Calu3 (cell line): Measurements from ENCODE around the gene F8. TPM values are rescaled to one million over a fixed set of nuclear protein-coding genes. Genes with fewer than 3 reads are reported as not detected.
A peak's percentile ranks its signal among the peaks of the same experiment; 100 is the strongest.

Source experiments
- BruUV-seq: library from RNA; stranded (reverse); fragments of 400-500 nt; replicated peaks from 2 replicates; lab custom pipeline; 2021; lab: Mats Ljungman, UMichigan
- CTCF ChIA-PET: fragments of 300-600 bp; sonication (Branson Sonifier 250); formaldehyde crosslinking; loops from one replicate; lab custom pipeline; 2022; ENCODE audit warnings: antibody characterized with exemption; lab: Charles Lee
- DNase-seq: peaks from one replicate; pipeline ENCODE4 v3.0.0; 2022
- H3K27ac Mint-ChIP-seq: one replicate; pipeline ENCODE4 v1.8.0; 2022; ENCODE audit warnings: mixed read lengths; ENCODE audit not compliant: unreplicated experiment
- H3K27me3 Mint-ChIP-seq: one replicate; pipeline ENCODE4 v1.8.0; 2022; ENCODE audit warnings: mixed read lengths; ENCODE audit not compliant: unreplicated experiment
- H3K36me3 Mint-ChIP-seq: one replicate; pipeline ENCODE4 v1.8.0; 2022; ENCODE audit warnings: mild to moderate bottlenecking, moderate library complexity, mixed read lengths; ENCODE audit not compliant: insufficient read depth, unreplicated experiment
- H3K4me1 Mint-ChIP-seq: one replicate; pipeline ENCODE4 v1.8.0; 2022; ENCODE audit warnings: mild to moderate bottlenecking, low read depth, mixed read lengths; ENCODE audit not compliant: unreplicated experiment
- H3K4me3 Mint-ChIP-seq: one replicate; pipeline ENCODE4 v1.8.0; 2022; ENCODE audit warnings: mild to moderate bottlenecking, low read depth, moderate library complexity, mixed read lengths; ENCODE audit not compliant: unreplicated experiment
- H3K9me3 Mint-ChIP-seq: one replicate; pipeline ENCODE4 v1.8.0; 2022; ENCODE audit warnings: low read depth, mixed read lengths; ENCODE audit not compliant: unreplicated experiment
- intact Hi-C: fragments of 100-400 bp; cut with micrococcal nuclease; formaldehyde crosslinking; loops from one replicate; pipeline ENCODE4 v1.10.0; 2022; ENCODE audit not compliant: unreplicated experiment
- total RNA-seq: library from RNA; stranded (reverse); gene quantifications from 2 replicates; pipeline ENCODE4 v1.2.3, GENCODE V29; 2022
- TF ChIP-seq, protein P1 (sequence below): fragments of 200-600 bp; IDR thresholded peaks from one replicate; pipeline ENCODE4 v1.8.0; 2022; ENCODE audit warnings: antibody characterized with exemption; ENCODE audit not compliant: unreplicated experiment

F8 gene
- total RNA-seq, 1 experiment from 2014 or later = 1.6 TPM

- CTCF ChIA-PET = no interaction called here
- Mint-ChIP-seq H3K27me3 (no peaks in the 10 kb centered on the region), H3K4me1 (no peaks in the 10 kb centered on the region), H3K36me3 (no peaks in the 10 kb centered on the region), H3K27ac (no peak overlapping the region), H3K4me3 (no peak overlapping the region), H3K9me3 (no peaks in the 10 kb centered on the region)
- intact Hi-C loops = no loop called here
- TF ChIP-seq, protein P1, sequence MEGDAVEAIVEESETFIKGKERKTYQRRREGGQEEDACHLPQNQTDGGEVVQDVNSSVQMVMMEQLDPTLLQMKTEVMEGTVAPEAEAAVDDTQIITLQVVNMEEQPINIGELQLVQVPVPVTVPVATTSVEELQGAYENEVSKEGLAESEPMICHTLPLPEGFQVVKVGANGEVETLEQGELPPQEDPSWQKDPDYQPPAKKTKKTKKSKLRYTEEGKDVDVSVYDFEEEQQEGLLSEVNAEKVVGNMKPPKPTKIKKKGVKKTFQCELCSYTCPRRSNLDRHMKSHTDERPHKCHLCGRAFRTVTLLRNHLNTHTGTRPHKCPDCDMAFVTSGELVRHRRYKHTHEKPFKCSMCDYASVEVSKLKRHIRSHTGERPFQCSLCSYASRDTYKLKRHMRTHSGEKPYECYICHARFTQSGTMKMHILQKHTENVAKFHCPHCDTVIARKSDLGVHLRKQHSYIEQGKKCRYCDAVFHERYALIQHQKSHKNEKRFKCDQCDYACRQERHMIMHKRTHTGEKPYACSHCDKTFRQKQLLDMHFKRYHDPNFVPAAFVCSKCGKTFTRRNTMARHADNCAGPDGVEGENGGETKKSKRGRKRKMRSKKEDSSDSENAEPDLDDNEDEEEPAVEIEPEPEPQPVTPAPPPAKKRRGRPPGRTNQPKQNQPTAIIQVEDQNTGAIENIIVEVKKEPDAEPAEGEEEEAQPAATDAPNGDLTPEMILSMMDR = no peak
- DNase-seq = no peak
- no TSS peak for BruUV-seq
Observed at GRCh38 chrX:154987940-154988339, 34.6 kb downstream of the F8 start.

DNA sequence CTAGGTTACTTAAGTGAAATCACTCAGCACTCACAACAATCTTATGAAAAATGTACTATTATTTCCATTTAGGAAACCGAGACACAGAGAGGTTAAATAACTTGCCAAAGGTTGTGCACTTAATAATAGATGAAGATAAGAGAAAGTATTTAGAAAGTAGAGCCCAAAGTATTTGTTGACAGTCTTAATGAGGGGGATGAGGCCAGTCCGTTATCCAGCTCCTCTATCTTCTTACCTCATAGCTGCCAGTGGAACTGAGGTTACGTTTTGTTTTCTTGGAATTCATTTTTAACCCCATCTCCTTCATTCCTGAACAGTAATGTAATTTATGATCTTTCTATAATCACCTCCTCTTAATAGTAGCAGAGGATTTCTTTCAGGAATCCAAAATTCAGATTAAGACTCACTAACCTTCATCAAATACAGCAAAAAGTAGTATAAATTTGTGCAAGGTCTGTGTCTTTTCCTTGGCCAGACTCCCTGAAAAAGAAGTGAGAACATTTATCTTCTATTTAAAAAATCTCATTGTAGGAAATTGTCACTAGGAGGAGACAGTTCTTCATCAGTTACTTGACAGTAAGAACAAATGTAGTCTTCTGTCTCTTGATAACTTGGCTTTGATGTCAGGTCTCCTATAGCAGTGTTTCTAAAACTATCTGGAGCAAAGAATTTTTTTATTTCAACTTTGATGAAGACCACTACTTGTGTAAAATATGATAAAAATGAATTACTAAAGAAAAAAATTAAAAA lies 35.5 kb downstream of the F8 start:
- CTCF ChIA-PET = no interaction called here

DNA sequence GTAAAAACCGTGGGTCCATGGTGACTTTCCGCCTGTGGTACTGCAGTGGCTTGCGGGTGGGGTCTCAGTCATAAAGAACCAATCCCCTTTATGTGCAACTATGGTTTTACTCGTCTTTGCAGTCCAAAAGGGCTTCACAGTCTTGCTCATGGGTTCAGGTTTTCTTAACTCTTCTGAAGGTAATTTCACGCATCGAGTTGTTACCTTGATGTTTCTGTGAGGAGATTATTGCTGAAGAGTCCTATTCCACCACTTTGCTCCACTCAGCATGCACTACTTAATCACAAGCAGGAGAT lies 41.5 kb downstream of the F8 start:
- peaks cover 10% of the 10 kb centered on the region for H3K4me1 Mint-ChIP-seq
- intact Hi-C loops = loop anchor here (1.0 to 5.0 kb wide), 5 partner anchors 46 to 236 kb away; partner anchors contain the start of genes FUNDC2 and VBP1
- H3K27me3 Mint-ChIP-seq = no peaks in the 10 kb centered on the region
- no peaks in the 10 kb centered on the region for H3K9me3 Mint-ChIP-seq
- DNase-seq = no peak
- TF ChIP-seq, protein P1 = no peak
- peak overlapping the region; percentile 50 for H3K27ac Mint-ChIP-seq
- peaks cover 5% of the 10 kb centered on the region for H3K36me3 Mint-ChIP-seq
- H3K4me3 Mint-ChIP-seq = peak overlapping the region; percentile 61
- CTCF ChIA-PET = no interaction called here
- BruUV-seq = no TSS peak

More for the DNA sequence above, 35.5 kb downstream of the F8 start:
- Mint-ChIP-seq H3K27ac (no peak overlapping the region), H3K9me3 (no peaks in the 10 kb centered on the region), H3K4me3 (no peak overlapping the region), H3K4me1 (no peaks in the 10 kb centered on the region), H3K36me3 (no peaks in the 10 kb centered on the region), H3K27me3 (no peaks in the 10 kb centered on the region)
- intact Hi-C loops = no loop called here
- no peak for DNase-seq
- TF ChIP-seq, protein P1 = no peak
- BruUV-seq = no TSS peak

- TF ChIP-seq, protein P1 = peak; percentile 57
- intact Hi-C loops = loop anchor here (1.0 to 5.0 kb wide), 5 partner anchors 47 to 237 kb away; partner anchors contain the start of genes FUNDC2 and VBP1
- Mint-ChIP-seq H3K4me3 (peak overlapping the region; percentile 61), H3K9me3 (no peaks in the 10 kb centered on the region), H3K27ac (peak overlapping the region; percentile 50), H3K36me3 (peaks cover 5% of the 10 kb centered on the region), H3K4me1 (peaks cover 10% of the 10 kb centered on the region), H3K27me3 (no peaks in the 10 kb centered on the region)
- BruUV-seq = no TSS peak
- peak; percentile 78 for DNase-seq
- CTCF ChIA-PET = interaction anchor here (1.6 kb wide), 1 partner anchor 63 kb away, joined by 7 read pairs; no protein-coding TSS in a partner anchor
Observed at GRCh38 chrX:154980330-154981115, 42.0 kb downstream of the F8 start.
